A673 (cell line): ENCODE data around the gene ADAM12.
"Not testable (repeated sequence)": the region's sequence is repeated elsewhere in the genome, so short reads cannot be mapped to it uniquely, and the experiment has no call there.

Experiments used
- EZH2 ChIP-seq: fragments of 200-600 bp; sonication (generic); IDR thresholded peaks from 2 replicates; pipeline ENCODE4 v1.6.1; 2017; ENCODE audit warnings: borderline replicate concordance, low read depth, mild to moderate bottlenecking, mixed read lengths, antibody characterized with exemption, low read length; ENCODE audit not compliant: poor library complexity, severe bottlenecking
- TF ChIP-seq, protein P1 (sequence below): fragments of 300-800, 200-600 bp; sonication (generic); conservative IDR thresholded peaks from 2 replicates; pipeline ENCODE4 v1.5.1; 2017; ENCODE audit warnings: low read depth, mild to moderate bottlenecking, antibody characterized with exemption, low read length, moderate library complexity, mixed read lengths

- TF ChIP-seq, protein P1, sequence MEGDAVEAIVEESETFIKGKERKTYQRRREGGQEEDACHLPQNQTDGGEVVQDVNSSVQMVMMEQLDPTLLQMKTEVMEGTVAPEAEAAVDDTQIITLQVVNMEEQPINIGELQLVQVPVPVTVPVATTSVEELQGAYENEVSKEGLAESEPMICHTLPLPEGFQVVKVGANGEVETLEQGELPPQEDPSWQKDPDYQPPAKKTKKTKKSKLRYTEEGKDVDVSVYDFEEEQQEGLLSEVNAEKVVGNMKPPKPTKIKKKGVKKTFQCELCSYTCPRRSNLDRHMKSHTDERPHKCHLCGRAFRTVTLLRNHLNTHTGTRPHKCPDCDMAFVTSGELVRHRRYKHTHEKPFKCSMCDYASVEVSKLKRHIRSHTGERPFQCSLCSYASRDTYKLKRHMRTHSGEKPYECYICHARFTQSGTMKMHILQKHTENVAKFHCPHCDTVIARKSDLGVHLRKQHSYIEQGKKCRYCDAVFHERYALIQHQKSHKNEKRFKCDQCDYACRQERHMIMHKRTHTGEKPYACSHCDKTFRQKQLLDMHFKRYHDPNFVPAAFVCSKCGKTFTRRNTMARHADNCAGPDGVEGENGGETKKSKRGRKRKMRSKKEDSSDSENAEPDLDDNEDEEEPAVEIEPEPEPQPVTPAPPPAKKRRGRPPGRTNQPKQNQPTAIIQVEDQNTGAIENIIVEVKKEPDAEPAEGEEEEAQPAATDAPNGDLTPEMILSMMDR = not testable (repeated sequence)
- TF ChIP-seq EZH2 = not testable (repeated sequence)
Measured at GRCh38 chr10:126379166-126379565, 9.1 kb downstream of the ADAM12 start.
